PC-9 (cell line): ENCODE results near the gene SYCE3. TPM values are rescaled to one million over a fixed set of nuclear protein-coding genes. Genes with fewer than 3 reads are reported as not detected.

Source experiments
- BruUV-seq: library from RNA; stranded (reverse); fragments of 400-500 nt; replicated peaks from 2 replicates; lab custom pipeline; 2021; lab: Mats Ljungman, UMichigan
- CTCF ChIA-PET: fragments of 300-600 bp; sonication (Branson Sonifier 250); formaldehyde crosslinking; loops from one replicate; lab custom pipeline; 2022; ENCODE audit warnings: antibody characterized with exemption; lab: Charles Lee
- POLR2A ChIA-PET: fragments of 300-600 bp; sonication (Branson Sonifier 250); formaldehyde crosslinking; loops from one replicate; lab custom pipeline; 2022; ENCODE audit warnings: antibody characterized with exemption; ENCODE audit not compliant: unreplicated experiment; lab: Charles Lee
- DNase-seq, 2 experiments: peaks; one replicate each; pipeline versions ENCODE4 v3.0.0 to v3.0.0-alpha.2; 2015 to 2022; ENCODE audit warnings: mixed read lengths in 1 of 2
- H2AFZ ChIP-seq: fragments of 200-600 bp; sonication (generic); 2 replicates; pipeline ENCODE4 v1.8.1; 2017; ENCODE audit warnings: antibody characterized with exemption
- H3F3A ChIP-seq: fragments of 200-600 bp; sonication (generic); 2 replicates; pipeline ENCODE4 v1.8.1; 2017; ENCODE audit warnings: antibody characterized with exemption, mild to moderate bottlenecking, low read depth; ENCODE audit not compliant: insufficient read depth
- H3K27ac ChIP-seq: fragments of 200-600 bp; sonication (generic); 2 replicates; pipeline ENCODE4 v1.6.1; 2016; ENCODE audit warnings: mixed run types
- H3K27me3 ChIP-seq: fragments of 200-600 bp; sonication (generic); 2 replicates; pipeline ENCODE4 v1.6.1; 2016; ENCODE audit warnings: low read depth, mixed run types; ENCODE audit not compliant: insufficient read depth
- H3K36me3 ChIP-seq: fragments of 200-600 bp; sonication (generic); 2 replicates; pipeline ENCODE4 v1.6.1; 2016; ENCODE audit warnings: low read depth, mixed run types
- H3K4me1 ChIP-seq: fragments of 200-600 bp; sonication (generic); replicated peaks from 2 replicates; pipeline ENCODE4 v1.6.1; 2016; ENCODE audit warnings: mixed run types; ENCODE audit not compliant: insufficient read depth
- H3K4me2 ChIP-seq: fragments of 200-600 bp; sonication (generic); 2 replicates; pipeline ENCODE4 v1.6.1; 2017; ENCODE audit warnings: mixed run types
- H3K4me3 ChIP-seq: fragments of 200-600 bp; sonication (generic); 2 replicates; pipeline ENCODE4 v1.6.1; 2016; ENCODE audit warnings: mixed run types
- H3K79me2 ChIP-seq: fragments of 200-600 bp; sonication (generic); 2 replicates; pipeline ENCODE4 v1.6.1; 2017; ENCODE audit warnings: low read depth, mixed run types
- H3K9me2 ChIP-seq: fragments of 200-600 bp; sonication (generic); 2 replicates; pipeline ENCODE4 v1.8.1; 2017; ENCODE audit warnings: mild to moderate bottlenecking; ENCODE audit not compliant: insufficient read depth
- H3K9me3 ChIP-seq: fragments of 200-600 bp; sonication (generic); 2 replicates; pipeline ENCODE4 v1.8.1; 2016; ENCODE audit warnings: low read depth; ENCODE audit not compliant: insufficient read depth
- H4K20me1 ChIP-seq: fragments of 200-600 bp; sonication (generic); 2 replicates; pipeline ENCODE4 v1.8.1; 2017; ENCODE audit not compliant: insufficient read depth
- EZH2 ChIP-seq: fragments of 200-600 bp; sonication (generic); IDR thresholded peaks from 2 replicates; pipeline ENCODE4 v1.8.0; 2017; ENCODE audit warnings: antibody characterized with exemption, low read depth
- intact Hi-C: fragments of 100-400 bp; cut with micrococcal nuclease; formaldehyde crosslinking; loops from one replicate; pipeline ENCODE4 v1.10.0; 2022; ENCODE audit not compliant: unreplicated experiment
- total RNA-seq: library from RNA; stranded (reverse); gene quantifications from 2 replicates; pipeline ENCODE4 v1.2.3, GENCODE V29; 2021
- TF ChIP-seq, protein P1 (sequence below): fragments of 200-600 bp; sonication (generic); conservative IDR thresholded peaks from 2 replicates; pipeline ENCODE4 v1.6.1; 2017; ENCODE audit warnings: mixed run types, antibody characterized with exemption, mild to moderate bottlenecking, moderate library complexity

Gene SYCE3
- total RNA-seq, 1 experiment from 2014 or later, result not detected

DNA sequence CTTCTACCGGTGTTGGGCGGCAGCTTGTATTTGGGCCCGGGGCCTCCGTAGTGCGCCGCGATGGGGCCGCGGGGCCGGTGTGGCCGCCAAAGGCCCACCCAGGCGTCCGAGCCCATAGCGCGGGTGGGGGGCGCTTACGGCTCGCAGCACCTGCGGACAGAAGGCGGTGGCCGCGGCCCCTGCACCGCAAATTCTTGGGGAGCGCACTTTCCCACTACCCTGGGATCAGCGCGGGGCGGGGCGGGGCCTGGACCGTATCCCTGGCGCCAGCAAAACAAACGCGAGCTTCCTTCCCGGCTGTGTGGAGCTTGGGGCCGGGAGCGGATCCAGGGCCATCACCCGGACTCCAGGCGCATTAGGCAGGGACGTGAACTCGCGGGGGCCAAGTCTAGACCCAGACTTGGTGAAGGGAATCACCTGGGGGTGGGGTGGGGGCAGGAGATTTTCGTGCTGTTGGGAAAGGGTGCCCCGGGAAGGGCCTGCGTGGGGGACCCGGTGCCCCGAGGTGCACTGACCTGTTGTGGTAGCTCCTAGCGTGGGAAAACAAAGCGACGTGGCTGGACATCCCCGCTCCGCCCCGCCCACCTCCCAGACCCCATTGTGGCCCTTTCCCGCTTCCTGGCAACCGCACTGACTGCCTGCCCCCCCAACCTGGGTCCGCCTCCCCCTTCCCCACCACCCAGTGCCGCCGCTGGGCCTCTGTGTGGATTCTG, 30.6 kb downstream of the SYCE3 start:
- POLR2A ChIA-PET, result interaction anchor here (1.2 kb wide), 1 partner anchor 31 kb away, joined by 3 read pairs; the partner anchor contains the start of gene SYCE3
- Histone ChIP-seq H3F3A (peaks cover 54% of the 10 kb centered on the region), H3K9me2 (no peaks in the 10 kb centered on the region), H3K4me2 (peak overlapping the region; percentile 85), H3K27me3 (no peaks in the 10 kb centered on the region), H3K9me3 (no peaks in the 10 kb centered on the region), H3K79me2 (no peaks in the 10 kb centered on the region), H3K4me1 (peaks cover 26% of the 10 kb centered on the region), H3K36me3 (no peaks in the 10 kb centered on the region), H3K27ac (peak overlapping the region; percentile 60), H2AFZ (peak overlapping the region; percentile 78), H4K20me1 (no peaks in the 10 kb centered on the region), H3K4me3 (peak overlapping the region; percentile 87)
- CTCF ChIA-PET, result interaction anchor here (0.6 to 1.3 kb wide), 2 partner anchors 29 to 31 kb away, joined by 3 to 5 read pairs; partner anchors contain the start of gene SYCE3
- DNase-seq, result peak; percentile 69 to 76
- no TSS peak for BruUV-seq
- intact Hi-C loops, result loop anchor here (2.0 kb wide), 1 partner anchor 31 kb away; the partner anchor contains the start of gene SYCE3
- TF ChIP-seq EZH2, result no peak
- TF ChIP-seq, protein P1, sequence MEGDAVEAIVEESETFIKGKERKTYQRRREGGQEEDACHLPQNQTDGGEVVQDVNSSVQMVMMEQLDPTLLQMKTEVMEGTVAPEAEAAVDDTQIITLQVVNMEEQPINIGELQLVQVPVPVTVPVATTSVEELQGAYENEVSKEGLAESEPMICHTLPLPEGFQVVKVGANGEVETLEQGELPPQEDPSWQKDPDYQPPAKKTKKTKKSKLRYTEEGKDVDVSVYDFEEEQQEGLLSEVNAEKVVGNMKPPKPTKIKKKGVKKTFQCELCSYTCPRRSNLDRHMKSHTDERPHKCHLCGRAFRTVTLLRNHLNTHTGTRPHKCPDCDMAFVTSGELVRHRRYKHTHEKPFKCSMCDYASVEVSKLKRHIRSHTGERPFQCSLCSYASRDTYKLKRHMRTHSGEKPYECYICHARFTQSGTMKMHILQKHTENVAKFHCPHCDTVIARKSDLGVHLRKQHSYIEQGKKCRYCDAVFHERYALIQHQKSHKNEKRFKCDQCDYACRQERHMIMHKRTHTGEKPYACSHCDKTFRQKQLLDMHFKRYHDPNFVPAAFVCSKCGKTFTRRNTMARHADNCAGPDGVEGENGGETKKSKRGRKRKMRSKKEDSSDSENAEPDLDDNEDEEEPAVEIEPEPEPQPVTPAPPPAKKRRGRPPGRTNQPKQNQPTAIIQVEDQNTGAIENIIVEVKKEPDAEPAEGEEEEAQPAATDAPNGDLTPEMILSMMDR, result no peak

DNA sequence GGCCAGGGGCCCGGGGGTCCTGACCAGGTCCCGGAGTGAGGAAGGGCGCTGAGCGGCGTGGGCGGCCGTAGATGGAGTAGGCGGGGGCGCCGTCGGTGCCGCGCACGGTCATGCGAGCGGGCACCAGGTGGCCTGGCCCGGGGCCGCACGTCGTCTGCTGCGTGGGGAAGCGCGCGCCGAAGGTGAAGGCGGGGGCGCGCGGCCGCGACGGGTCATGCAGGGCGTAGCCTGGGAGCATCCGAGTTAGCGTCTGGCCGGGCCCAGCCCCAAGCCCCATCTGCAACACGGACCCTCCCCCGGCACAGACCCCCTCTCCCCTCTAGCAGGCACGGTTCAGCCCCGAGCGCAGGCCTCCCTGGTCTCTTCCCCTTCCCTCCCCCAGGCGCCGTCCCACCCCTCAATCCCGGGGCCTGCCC, 31.2 kb downstream of the SYCE3 start:
- no peaks in the 10 kb centered on the region for H3K9me3 ChIP-seq
- ChIA-PET POLR2A (interaction anchor here (1.2 kb wide), 1 partner anchor 31 kb away, joined by 3 read pairs; the partner anchor contains the start of gene SYCE3), CTCF (interaction anchor here (1.3 kb wide), 1 partner anchor 31 kb away, joined by 5 read pairs; the partner anchor contains the start of gene SYCE3)
- H3K4me1 ChIP-seq, result peaks cover 26% of the 10 kb centered on the region
- no peaks in the 10 kb centered on the region for H3K36me3 ChIP-seq
- no peaks in the 10 kb centered on the region for H3K27me3 ChIP-seq
- peak overlapping the region; percentile 60 for H3K27ac ChIP-seq
- DNase-seq, result peak in 1 of 2 experiments; percentile 52
- H3K4me2 ChIP-seq, result peak overlapping the region; percentile 85
- no TSS peak for BruUV-seq
- peak overlapping the region; percentile 87 for H3K4me3 ChIP-seq
- no peaks in the 10 kb centered on the region for H3K9me2 ChIP-seq
- peaks cover 55% of the 10 kb centered on the region for H3F3A ChIP-seq
- H3K79me2 ChIP-seq, result no peaks in the 10 kb centered on the region
- TF ChIP-seq, protein P1, result no peak
- no peak for TF ChIP-seq EZH2
- peak overlapping the region; percentile 78 for H2AFZ ChIP-seq
- no peaks in the 10 kb centered on the region for H4K20me1 ChIP-seq
- intact Hi-C loops, result loop anchor here (2.0 kb wide), 1 partner anchor 31 kb away; the partner anchor contains the start of gene SYCE3

DNA sequence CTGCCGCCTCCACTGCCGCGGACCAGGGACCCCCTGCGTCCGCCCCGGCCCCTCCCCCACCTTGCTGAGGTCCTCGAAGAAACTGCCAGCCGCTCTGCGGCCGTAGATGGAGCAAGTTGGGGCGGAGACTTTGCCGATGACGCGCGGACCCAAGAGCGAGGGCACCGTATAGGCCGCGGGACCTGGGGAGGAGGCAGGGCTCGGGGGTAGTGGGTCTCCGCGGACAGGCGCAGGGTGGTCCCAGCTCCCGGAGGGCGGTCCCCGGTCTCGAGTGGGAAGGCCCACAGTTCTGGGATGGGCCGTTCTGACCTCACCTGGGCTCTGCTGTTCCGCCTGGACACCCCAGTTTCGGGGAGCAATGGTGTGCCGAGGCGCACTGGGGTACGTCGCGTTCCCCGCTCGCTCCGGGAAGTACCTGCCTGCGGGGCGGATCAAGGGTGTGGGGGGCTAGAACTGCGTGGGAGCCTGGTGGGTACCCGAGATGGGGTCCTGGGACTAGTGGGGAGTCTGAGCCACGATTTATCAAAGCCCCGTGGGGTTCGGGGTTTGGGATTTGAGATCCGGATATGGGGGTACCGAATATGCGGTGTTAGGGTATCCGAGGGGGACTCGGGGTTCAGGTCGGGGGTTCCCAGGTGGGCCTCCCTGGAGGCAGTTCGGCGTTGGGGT, 31.7 kb downstream of the SYCE3 start:
- TF ChIP-seq, protein P1, result no peak
- TF ChIP-seq EZH2, result no peak

More for the DNA sequence above, 31.7 kb downstream of the SYCE3 start:
- no peaks in the 10 kb centered on the region for H3K36me3 ChIP-seq
- DNase-seq, result peak; percentile 71
- H3K4me2 ChIP-seq, result peak overlapping the region; percentile 85
- H4K20me1 ChIP-seq, result no peaks in the 10 kb centered on the region
- peaks cover 26% of the 10 kb centered on the region for H3K4me1 ChIP-seq
- CTCF ChIA-PET, result interaction anchor here (1.3 kb wide), 1 partner anchor 32 kb away, joined by 5 read pairs; the partner anchor contains the start of gene SYCE3
- H3K9me2 ChIP-seq, result no peaks in the 10 kb centered on the region
- H2AFZ ChIP-seq, result peak overlapping the region; percentile 78
- H3K4me3 ChIP-seq, result peak overlapping the region; percentile 87
- H3K27ac ChIP-seq, result peak overlapping the region; percentile 60
- peaks cover 59% of the 10 kb centered on the region for H3F3A ChIP-seq
- H3K27me3 ChIP-seq, result no peaks in the 10 kb centered on the region
- no peaks in the 10 kb centered on the region for H3K79me2 ChIP-seq
- BruUV-seq, result TSS peak; percentile 49
- POLR2A ChIA-PET, result no interaction called here
- no peaks in the 10 kb centered on the region for H3K9me3 ChIP-seq
- intact Hi-C loops, result loop anchor here (1.0 to 2.0 kb wide), 2 partner anchors 8 to 32 kb away; partner anchors contain the start of gene SYCE3
